K562 (cell line): Measurements from ENCODE around the gene YPEL2. TPM values are rescaled to one million over a fixed set of nuclear protein-coding genes. Genes with fewer than 3 reads are reported as not detected.

Experiments
- CREM ChIP-seq: IDR thresholded peaks from 2 replicates; pipeline ENCODE4 v1.6.1; 2014; ENCODE audit warnings: antibody characterized with exemption, low read depth
- EGR1 ChIP-seq: fragments of 450-650 bp; conservative IDR thresholded peaks from 2 replicates; pipeline ENCODE4 v1.6.1; 2017; ENCODE audit warnings: mild to moderate bottlenecking
- ELF4 ChIP-seq: fragments of 450-650 bp; formaldehyde crosslinking; IDR thresholded peaks from 2 replicates; pipeline ENCODE4 v1.4.0; 2022; ENCODE audit warnings: missing genetic modification characterization
- GABPB1 ChIP-seq: sonication (generic); formaldehyde crosslinking; IDR thresholded peaks from 2 replicates; pipeline ENCODE4 v1.8.0; 2022; ENCODE audit warnings: mild to moderate bottlenecking, missing genetic modification reagents
- GATAD2A ChIP-seq: fragments of 450-650 bp; IDR thresholded peaks from 2 replicates; pipeline ENCODE4 v1.6.1; 2017
- KDM5B ChIP-seq: fragments of 200-600 bp; sonication (generic); IDR thresholded peaks from 2 replicates; pipeline ENCODE4 v1.6.1; 2012; ENCODE audit warnings: low read depth, mild to moderate bottlenecking, moderate library complexity, low read length, control low read depth, inconsistent platforms; ENCODE audit not compliant: insufficient replicate concordance
- MAX ChIP-seq: sonication (generic); formaldehyde crosslinking; IDR thresholded peaks from 2 replicates; pipeline ENCODE4 v1.9.0; 2022; ENCODE audit warnings: mild to moderate bottlenecking, missing genetic modification reagents
- MAZ ChIP-seq, 2 experiments: fragments of 450-650 bp in 1 of 2; sonication (generic) in 1 of 2; formaldehyde crosslinking; IDR thresholded peaks in 1 of 2; conservative IDR thresholded peaks in 1 of 2; 2 replicates each; pipeline versions ENCODE4 v1.4.0 to v1.5.0; 2020; ENCODE audit warnings: mild to moderate bottlenecking in 1 of 2, missing genetic modification reagents in 1 of 2
- NR2C2 ChIP-seq, 2 experiments: fragments of 200-800 bp in 1 of 2; sonication (Bioruptor generic) in 1 of 2; sonication (generic) in 1 of 2; formaldehyde crosslinking in 1 of 2; IDR thresholded peaks; 2 replicates each; pipeline versions ENCODE4 v1.6.1 to v1.8.0; 2016 to 2022; ENCODE audit warnings: mild to moderate bottlenecking in 1 of 2, missing compliant biosample characterization in 1 of 2, missing genetic modification characterization in 1 of 2, missing genetic modification reagents in 1 of 2
- PHF8 ChIP-seq: fragments of 200-600 bp; sonication (generic); IDR thresholded peaks from 2 replicates; pipeline ENCODE4 v1.6.1; 2012; ENCODE audit warnings: mixed run types, mild to moderate bottlenecking, inconsistent platforms, low read length, moderate library complexity, borderline replicate concordance
- RB1 ChIP-seq: fragments of 450-650 bp; IDR thresholded peaks from 2 replicates; pipeline ENCODE4 v1.6.1; 2017; ENCODE audit warnings: low read depth, mild to moderate bottlenecking
- RBBP5 ChIP-seq: fragments of 200-600 bp; sonication (generic); IDR thresholded peaks from 2 replicates; pipeline ENCODE4 v1.6.1; 2012; ENCODE audit warnings: borderline replicate concordance, mild to moderate bottlenecking, low read length, control low read depth, inconsistent platforms; ENCODE audit not compliant: insufficient read depth, poor library complexity, severe bottlenecking
- RBM25 ChIP-seq: fragments of 200-400 bp; formaldehyde crosslinking; IDR thresholded peaks from 2 replicates; pipeline ENCODE4 v1.6.1; 2018; ENCODE audit warnings: low read length, low read depth, moderate library complexity; ENCODE audit not compliant: severe bottlenecking
- SMC3 ChIP-seq: conservative IDR thresholded peaks from 2 replicates; pipeline ENCODE4 v1.6.1; 2011; ENCODE audit warnings: low read depth, low read length, improper control_type of control experiment; ENCODE audit not compliant: insufficient read depth
- SRF ChIP-seq, 2 experiments: fragments of 250-450, 450-650 bp in 1 of 2; sonication (Bioruptor Pico) in 1 of 2; sonication (generic) in 1 of 2; formaldehyde crosslinking; IDR thresholded peaks; 2 replicates each; pipeline versions ENCODE4 v1.5.0 to v1.5.1; 2020 to 2022; ENCODE audit warnings: mild to moderate bottlenecking in 1 of 2, missing genetic modification reagents in 1 of 2
- THAP12 ChIP-seq: fragments of 250-450 bp; sonication (Bioruptor Pico); IDR thresholded peaks from 2 replicates; pipeline ENCODE4 v1.9.0; 2021; ENCODE audit warnings: mild to moderate bottlenecking, inconsistent platforms
- ZBTB7A ChIP-seq: IDR thresholded peaks from 2 replicates; pipeline ENCODE4 v1.6.1; 2011; ENCODE audit warnings: low read depth, mild to moderate bottlenecking, low read length, moderate library complexity, borderline replicate concordance; ENCODE audit not compliant: control insufficient read depth
- ZFX ChIP-seq: sonication (generic); formaldehyde crosslinking; IDR thresholded peaks from 2 replicates; pipeline ENCODE4 v1.8.0; 2022; ENCODE audit warnings: mild to moderate bottlenecking, missing genetic modification reagents, moderate library complexity
- polyA plus RNA-seq, 8 experiments: library from polyadenylated mRNA; depleted of rRNA in 4 of 8; stranded (reverse) in 5 of 8; unstranded in 3 of 8; fragments of >200 nt; fragmentation: Nextera tagmentation in 2 of 8; fragmentation: Illumina TruSeq in 1 of 8; extraction: Ambion mirVana in 2 of 8; extraction: Trizol in 1 of 8; gene quantifications; 2 replicates each; pipeline versions ENCODE4 v1.2.1 to v1.2.3, GENCODE V29; 2011 to 2014; ENCODE audit warnings: inconsistent platforms in 1 of 8, missing spikeins in 1 of 8
- total RNA-seq, 7 experiments: library from RNA; depleted of rRNA in 6 of 7; stranded (reverse); fragments of >200 nt in 6 of 7; fragmentation: Illumina TruSeq in 2 of 7; extraction: Trizol in 2 of 7; gene quantifications; 2 replicates each; pipeline versions ENCODE4 v1.2.1 to v1.2.3, GENCODE V29; 2011 to 2021; ENCODE audit warnings: low replicate concordance in 1 of 7
- TF ChIP-seq, protein P1 (sequence below), 2 experiments: fragments of 450-650 bp; conservative IDR thresholded peaks; 2 replicates each; pipeline ENCODE4 v1.6.1; 2017; ENCODE audit warnings: mild to moderate bottlenecking in 2 of 2, moderate library complexity in 2 of 2
- TF ChIP-seq, protein P2 (sequence below): sonication (generic); formaldehyde crosslinking; IDR thresholded peaks from 2 replicates; pipeline ENCODE4 v1.5.0; 2020; ENCODE audit warnings: missing genetic modification reagents

Gene YPEL2
- total and polyA plus RNA-seq, 9 of the 15 experiments (the other 6 are each of a cell fraction or from before 2014, with no cell fraction given), result 0.11 to 2.4 (median 0.47) TPM

- TF ChIP-seq, protein P1, sequence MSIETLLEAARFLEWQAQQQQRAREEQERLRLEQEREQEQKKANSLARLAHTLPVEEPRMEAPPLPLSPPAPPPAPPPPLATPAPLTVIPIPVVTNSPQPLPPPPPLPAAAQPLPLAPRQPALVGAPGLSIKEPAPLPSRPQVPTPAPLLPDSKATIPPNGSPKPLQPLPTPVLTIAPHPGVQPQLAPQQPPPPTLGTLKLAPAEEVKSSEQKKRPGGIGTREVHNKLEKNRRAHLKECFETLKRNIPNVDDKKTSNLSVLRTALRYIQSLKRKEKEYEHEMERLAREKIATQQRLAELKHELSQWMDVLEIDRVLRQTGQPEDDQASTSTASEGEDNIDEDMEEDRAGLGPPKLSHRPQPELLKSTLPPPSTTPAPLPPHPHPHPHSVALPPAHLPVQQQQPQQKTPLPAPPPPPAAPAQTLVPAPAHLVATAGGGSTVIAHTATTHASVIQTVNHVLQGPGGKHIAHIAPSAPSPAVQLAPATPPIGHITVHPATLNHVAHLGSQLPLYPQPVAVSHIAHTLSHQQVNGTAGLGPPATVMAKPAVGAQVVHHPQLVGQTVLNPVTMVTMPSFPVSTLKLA (conservative IDR thresholded peaks at IDR 0.05), result peak in 1 of 2 experiments; percentile 60; a peak in 1 of 4 replicates
- TF ChIP-seq MAZ (CRISPR knock-in tag; conservative IDR thresholded peaks at IDR 0.05 in 1 of 2, IDR thresholded peaks at IDR 0.05 in 1 of 2) (peak in 1 of 2 experiments; percentile 23; a peak in 1 of 4 replicates), PHF8 (0 out of 2 replicates have a peak, but pooled peaks have one; percentile 7), EGR1 (0 out of 2 replicates have a peak, but pooled peaks have one; percentile 24), GABPB1 (CRISPR knock-in tag) (peak; percentile 48; the same call in 1 of the 2 replicates), SMC3 (no peak), RB1 (0 out of 2 replicates have a peak, but pooled peaks have one; percentile 13), CREM (0 out of 2 replicates have a peak, but pooled peaks have one; percentile 24), ELF4 (CRISPR knock-in tag) (no peak), THAP12 (CRISPR knock-in tag) (0 out of 2 replicates have a peak, but pooled peaks have one; percentile 18), GATAD2A (0 out of 2 replicates have a peak, but pooled peaks have one; percentile 29), NR2C2 (CRISPR knock-in tag; IDR thresholded peaks at IDR 0.05) (no peak), NR2C2 (tag; IDR thresholded peaks at IDR 0.05) (peak; percentile 23; the same call in 1 of the 2 replicates), MAX (CRISPR knock-in tag) (peak; percentile 3; the same call in 1 of the 2 replicates), RBBP5 (peak; percentile 54), SRF (CRISPR knock-in tag; IDR thresholded peaks at IDR 0.05) (0 out of 4 replicates have a peak, but pooled peaks of 1 of the 2 experiments have one; percentile 17), ZBTB7A (peak; percentile 52; the same call in 1 of the 2 replicates), ZFX (CRISPR knock-in tag) (0 out of 2 replicates have a peak, but pooled peaks have one; percentile 5), RBM25 (no peak), KDM5B (peak; percentile 46)
- TF ChIP-seq, protein P2, sequence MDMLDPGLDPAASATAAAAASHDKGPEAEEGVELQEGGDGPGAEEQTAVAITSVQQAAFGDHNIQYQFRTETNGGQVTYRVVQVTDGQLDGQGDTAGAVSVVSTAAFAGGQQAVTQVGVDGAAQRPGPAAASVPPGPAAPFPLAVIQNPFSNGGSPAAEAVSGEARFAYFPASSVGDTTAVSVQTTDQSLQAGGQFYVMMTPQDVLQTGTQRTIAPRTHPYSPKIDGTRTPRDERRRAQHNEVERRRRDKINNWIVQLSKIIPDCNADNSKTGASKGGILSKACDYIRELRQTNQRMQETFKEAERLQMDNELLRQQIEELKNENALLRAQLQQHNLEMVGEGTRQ (CRISPR knock-in tag), result peak; percentile 48
Measured at GRCh38 chr17:59331929-59332748, 684 bp downstream of the YPEL2 start (continued).
